Measurements from ENCODE around the gene AMHR2. TPM values are rescaled to one million over a fixed set of nuclear protein-coding genes. Genes with fewer than 3 reads are reported as not detected.
A peak's percentile ranks its signal among the peaks of the same experiment; 100 is the strongest.

Gene AMHR2
- total RNA-seq, 1 donor from 2014 or later = not detected

DNA sequence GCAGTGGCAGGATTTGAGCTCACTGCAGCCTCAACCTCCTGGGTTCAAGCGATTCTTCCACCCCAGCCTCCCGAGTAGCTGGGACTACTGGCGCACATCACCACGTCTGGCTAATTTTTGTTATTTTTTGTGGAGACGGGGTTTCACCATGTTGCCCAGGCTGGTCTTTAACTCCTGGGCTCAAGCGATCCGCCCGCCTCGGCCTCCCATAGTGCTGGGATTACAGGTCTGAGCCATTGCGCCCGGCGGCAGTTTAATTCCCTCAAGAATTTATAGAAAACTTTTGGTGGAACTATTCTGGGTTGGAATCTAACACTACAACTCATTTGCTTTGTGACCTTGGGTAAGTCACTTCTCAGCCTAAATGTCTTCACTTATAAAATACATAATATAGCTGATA lies 45.4 kb upstream of the AMHR2 start:
- Histone ChIP-seq H2AFZ (ENCODE audit: low read depth, low read length) (no peak overlapping the region), H3K4me1 (ENCODE audit: insufficient read depth, low read length) (peaks cover 27% of the 10 kb centered on the region), H3K9ac (ENCODE audit: low read length) (no peak overlapping the region), H3K27me3 (ENCODE audit: insufficient read depth, low read length) (no peaks in the 10 kb centered on the region), H3K27ac (ENCODE audit: low read depth, low read length) (no peak overlapping the region), H3K9me3 (ENCODE audit: insufficient read depth, low read depth, low read length) (no peaks in the 10 kb centered on the region), H3K4me3 (ENCODE audit: insufficient read depth, low read depth, low read length) (no peak overlapping the region), H3K36me3 (ENCODE audit: insufficient read depth, low read length) (peaks cover 7% of the 10 kb centered on the region), H3K4me2 (ENCODE audit: low read length) (no peak overlapping the region), H4K20me1 (ENCODE audit: insufficient read depth, low read length) (peaks cover 21% of the 10 kb centered on the region), H3K79me2 (ENCODE audit: insufficient read depth, low read length) (peaks cover 23% of the 10 kb centered on the region)
- no peaks in the 10 kb centered on the region for H3K9me3 Mint-ChIP-seq (ENCODE audit: unreplicated experiment)
- H3K27me3 Mint-ChIP-seq (ENCODE audit: low read depth, unreplicated experiment) = no peaks in the 10 kb centered on the region
- peaks cover 11% of the 10 kb centered on the region for H3K36me3 Mint-ChIP-seq (ENCODE audit: low read depth, unreplicated experiment)
- peaks cover 21% of the 10 kb centered on the region for H3K4me1 Mint-ChIP-seq (ENCODE audit: low read depth, unreplicated experiment)
- no peak overlapping the region for H3K4me3 Mint-ChIP-seq (ENCODE audit: unreplicated experiment)
- no peak for FAIRE-seq
- TF ChIP-seq EZH2 (IDR thresholded peaks at IDR 0.05; ENCODE audit: insufficient read depth, low read length) (no peak), CTCF (IDR thresholded peaks at IDR 0.05; ENCODE audit: insufficient read depth, low read depth, low read length) (no peak)
- H3K27ac Mint-ChIP-seq (ENCODE audit: unreplicated experiment) = no peak overlapping the region
- DNase-seq (ENCODE audit: low read depth) = no peak

- TF ChIP-seq CTCF (IDR thresholded peaks at IDR 0.05; ENCODE audit: insufficient read depth, low read depth, low read length) (no peak), EZH2 (IDR thresholded peaks at IDR 0.05; ENCODE audit: insufficient read depth, low read length) (no peak)
- H3K27me3 ChIP-seq (ENCODE audit: insufficient read depth, low read length) = no peaks in the 10 kb centered on the region
- FAIRE-seq = no peak
- H3K4me2 ChIP-seq (ENCODE audit: low read length) = peak overlapping the region; percentile 84
- no peak overlapping the region for H3K27ac Mint-ChIP-seq (ENCODE audit: unreplicated experiment)
- peak overlapping the region; percentile 71 for H3K27ac ChIP-seq (ENCODE audit: low read depth, low read length)
- H3K9me3 ChIP-seq (ENCODE audit: insufficient read depth, low read depth, low read length) = no peaks in the 10 kb centered on the region
- peaks cover 12% of the 10 kb centered on the region for H3K36me3 ChIP-seq (ENCODE audit: insufficient read depth, low read length)
- H3K4me3 Mint-ChIP-seq (ENCODE audit: unreplicated experiment) = no peak overlapping the region
- no peaks in the 10 kb centered on the region for H3K27me3 Mint-ChIP-seq (ENCODE audit: low read depth, unreplicated experiment)
- no peaks in the 10 kb centered on the region for H3K9me3 Mint-ChIP-seq (ENCODE audit: unreplicated experiment)
- peaks cover 27% of the 10 kb centered on the region for H4K20me1 ChIP-seq (ENCODE audit: insufficient read depth, low read length)
- H3K36me3 Mint-ChIP-seq (ENCODE audit: low read depth, unreplicated experiment) = peaks cover 17% of the 10 kb centered on the region
- no peak for DNase-seq (ENCODE audit: low read depth)
- peak overlapping the region; percentile 81 for H3K9ac ChIP-seq (ENCODE audit: low read length)
- peak overlapping the region; percentile 64 for H3K4me3 ChIP-seq (ENCODE audit: insufficient read depth, low read depth, low read length)
- peaks cover 29% of the 10 kb centered on the region for H3K79me2 ChIP-seq (ENCODE audit: insufficient read depth, low read length)
- peaks cover 28% of the 10 kb centered on the region for H3K4me1 Mint-ChIP-seq (ENCODE audit: low read depth, unreplicated experiment)
- H3K4me1 ChIP-seq (ENCODE audit: insufficient read depth, low read length) = peaks cover 29% of the 10 kb centered on the region
- H2AFZ ChIP-seq (ENCODE audit: low read depth, low read length) = peak overlapping the region; percentile 93
Measured at GRCh38 chr12:53378724-53379388, 44.8 kb upstream of the AMHR2 start.
